GM19324 (cell line): ENCODE data around the gene HSD11B2.

Source experiments
- ATAC-seq: cut with Tn5 transposase; IDR thresholded peaks from one replicate; pipeline ENCODE4 v1.9.1; 2021; ENCODE audit warnings: mild to moderate bottlenecking, moderate library complexity; ENCODE audit not compliant: unreplicated experiment, low FRiP score

HSD11B2 gene

DNA sequence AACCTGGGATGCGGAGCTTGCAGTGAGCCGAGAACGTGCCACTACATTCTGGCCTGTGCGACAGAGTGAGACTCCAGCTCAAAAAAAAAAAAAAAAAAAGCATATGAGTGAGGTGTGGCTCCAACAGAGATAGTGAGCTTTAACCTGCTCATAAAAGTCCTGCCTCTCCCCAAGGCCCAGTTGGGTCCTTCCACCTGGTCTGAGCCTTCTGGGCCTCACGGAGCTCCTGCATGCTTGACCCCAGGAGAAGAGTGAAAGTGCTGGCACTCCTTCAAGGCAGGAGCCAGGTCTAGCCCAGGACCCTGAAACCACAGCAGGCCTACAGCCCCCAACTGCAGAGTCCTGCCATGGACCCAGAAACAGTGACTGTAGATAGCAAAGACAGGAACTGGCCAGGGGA is 17.7 kb downstream of the HSD11B2 start:
- ATAC-seq: no peak

DNA sequence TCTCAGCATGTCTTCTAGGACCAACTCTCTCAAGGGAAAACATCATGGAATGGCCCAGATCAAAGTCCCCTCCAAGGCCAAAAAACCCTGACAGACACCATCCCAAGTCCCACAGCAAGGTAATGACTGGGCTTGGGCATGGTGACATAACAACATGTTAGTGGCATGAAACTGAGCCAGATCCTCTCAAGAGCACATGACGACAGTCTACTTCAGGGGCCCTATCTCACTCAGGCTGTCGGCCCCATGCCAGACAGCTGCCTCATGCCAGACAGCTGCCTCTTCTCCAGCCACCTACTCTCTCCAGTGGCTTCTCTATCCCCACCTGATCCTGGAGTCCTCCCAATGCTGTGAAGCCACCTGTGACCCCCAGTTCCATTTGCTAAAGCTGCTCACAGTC is 18.4 kb downstream of the HSD11B2 start:
- ATAC-seq: no peak

DNA sequence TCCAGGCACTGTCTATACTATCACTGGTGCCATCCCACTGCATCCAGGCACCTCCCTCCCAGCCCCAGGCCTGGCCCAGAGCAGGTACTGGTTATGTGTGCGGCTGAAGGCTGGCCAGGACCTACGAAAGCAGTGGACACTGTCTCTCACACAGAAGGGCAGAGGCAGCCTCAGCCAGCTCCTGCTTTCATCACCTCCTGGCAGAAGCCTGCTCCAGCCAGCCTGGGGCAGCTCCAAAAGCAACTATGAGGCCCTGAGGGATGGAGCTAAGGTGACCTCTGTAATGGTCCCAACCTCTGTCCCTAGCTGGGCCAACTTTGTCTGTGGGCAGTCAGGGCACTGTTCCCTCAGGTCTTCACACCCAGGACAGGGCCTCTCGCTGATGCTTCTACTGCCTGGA is 18.8 kb downstream of the HSD11B2 start:
- no peak for ATAC-seq

DNA sequence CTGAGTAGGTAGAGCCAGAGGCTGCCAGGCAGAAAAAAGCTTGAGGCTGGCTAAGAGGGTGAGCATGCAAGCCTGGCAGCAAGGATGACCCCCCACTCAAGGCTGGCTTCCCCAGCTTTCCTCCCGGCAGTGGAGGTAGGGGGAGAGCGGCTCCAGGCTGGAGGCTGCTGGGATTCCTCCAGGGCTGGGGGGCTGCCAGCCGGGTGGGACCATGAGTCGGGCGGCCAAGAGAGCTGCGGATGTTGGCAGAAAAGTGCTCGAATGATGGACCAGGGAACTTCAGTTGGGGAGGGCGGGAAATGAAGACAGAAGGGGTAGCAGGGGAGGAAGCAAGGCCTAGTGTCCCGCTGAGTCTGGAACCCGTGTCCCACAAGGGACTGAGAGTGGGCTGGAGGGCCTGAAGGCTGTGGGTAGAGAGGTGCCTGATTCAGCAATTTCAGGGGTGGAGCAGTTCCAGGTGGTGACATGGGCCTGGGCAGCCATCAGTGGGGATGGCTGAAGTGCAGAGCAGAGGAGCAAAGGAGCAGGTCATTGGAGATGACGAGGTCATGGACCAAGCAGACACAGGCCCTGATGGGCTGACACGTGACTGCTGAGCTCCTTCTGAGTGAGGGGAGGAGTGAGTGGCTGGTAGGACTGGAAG is 20.3 kb downstream of the HSD11B2 start:
- ATAC-seq: no peak

GRCh38 chr16:67451704-67452435 is 20.9 kb downstream of the HSD11B2 start:
- ATAC-seq: no peak

DNA sequence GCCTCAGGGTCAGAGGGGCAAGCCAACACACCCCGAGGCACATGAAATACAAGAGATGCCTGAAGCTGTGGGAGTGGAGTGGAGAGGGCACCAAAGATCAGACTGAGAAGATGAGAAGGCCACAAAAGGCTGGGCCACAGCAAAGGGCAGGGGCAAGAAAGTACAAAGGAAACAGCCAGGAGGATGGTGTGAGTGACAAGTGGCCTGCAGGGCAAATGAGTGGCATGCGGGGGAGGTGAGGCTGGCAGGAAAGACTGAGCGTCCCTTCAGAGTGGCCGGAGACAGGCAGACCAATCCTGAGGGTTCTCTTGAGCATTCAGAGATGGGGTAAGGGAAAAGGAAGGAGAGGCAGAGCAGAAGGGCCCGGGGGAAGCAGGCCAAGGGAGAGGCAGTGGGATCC is 23.2 kb downstream of the HSD11B2 start:
- ATAC-seq: no peak

GRCh38 chr16:67454852-67455251 is 23.9 kb downstream of the HSD11B2 start:
- ATAC-seq: no peak

- no peak for ATAC-seq
Observed at GRCh38 chr16:67456391-67457081, 25.6 kb downstream of the HSD11B2 start.

DNA sequence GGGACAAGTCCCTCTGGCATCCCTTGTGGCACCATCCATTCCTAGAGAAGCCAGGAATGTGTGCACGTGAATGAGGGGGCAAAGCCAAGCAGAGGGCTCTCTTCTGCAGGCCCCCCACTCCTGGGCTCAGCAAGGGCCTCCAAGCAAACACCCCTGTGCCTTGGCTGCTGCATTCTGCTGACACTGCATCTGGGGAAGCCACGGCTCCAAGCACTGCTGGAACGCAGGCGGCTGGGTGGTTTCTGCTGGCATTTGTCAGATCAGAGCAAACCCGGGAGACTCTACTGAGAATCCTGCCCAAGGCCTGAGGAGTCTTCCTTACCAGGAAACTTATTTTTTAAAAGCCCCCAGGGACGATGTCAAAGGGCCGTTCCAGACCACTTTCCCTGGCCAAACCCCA is 26.7 kb downstream of the HSD11B2 start:
- no peak for ATAC-seq

GRCh38 chr16:67458121-67458641 is 27.3 kb downstream of the HSD11B2 start:
- no peak for ATAC-seq

GRCh38 chr16:67459066-67459860 is 28.3 kb downstream of the HSD11B2 start:
- no peak for ATAC-seq

- ATAC-seq: no peak
Observed at GRCh38 chr16:67459861-67460150, 28.9 kb downstream of the HSD11B2 start.

- no peak for ATAC-seq
Observed at GRCh38 chr16:67460168-67460567, 29.2 kb downstream of the HSD11B2 start.

DNA sequence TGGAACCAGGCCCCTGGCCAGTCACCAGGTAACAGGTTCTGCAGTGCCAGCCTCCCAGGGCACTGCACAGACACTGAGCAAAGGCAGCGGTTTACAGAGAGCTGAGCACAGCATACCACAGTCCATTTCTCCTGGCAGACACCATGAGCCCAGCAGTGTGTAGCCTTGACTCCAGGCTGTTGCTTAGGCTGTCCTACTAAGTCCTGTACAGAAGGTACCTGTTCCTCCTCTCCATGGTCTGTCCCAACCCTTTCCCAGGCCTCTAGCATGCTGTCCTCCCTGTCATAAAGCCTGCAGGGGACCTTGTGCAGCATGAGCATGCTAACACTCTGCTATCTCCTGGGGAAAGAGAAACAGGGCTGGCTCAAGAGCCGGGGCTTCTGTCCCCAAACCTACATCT is 30.0 kb downstream of the HSD11B2 start:
- no peak for ATAC-seq

DNA sequence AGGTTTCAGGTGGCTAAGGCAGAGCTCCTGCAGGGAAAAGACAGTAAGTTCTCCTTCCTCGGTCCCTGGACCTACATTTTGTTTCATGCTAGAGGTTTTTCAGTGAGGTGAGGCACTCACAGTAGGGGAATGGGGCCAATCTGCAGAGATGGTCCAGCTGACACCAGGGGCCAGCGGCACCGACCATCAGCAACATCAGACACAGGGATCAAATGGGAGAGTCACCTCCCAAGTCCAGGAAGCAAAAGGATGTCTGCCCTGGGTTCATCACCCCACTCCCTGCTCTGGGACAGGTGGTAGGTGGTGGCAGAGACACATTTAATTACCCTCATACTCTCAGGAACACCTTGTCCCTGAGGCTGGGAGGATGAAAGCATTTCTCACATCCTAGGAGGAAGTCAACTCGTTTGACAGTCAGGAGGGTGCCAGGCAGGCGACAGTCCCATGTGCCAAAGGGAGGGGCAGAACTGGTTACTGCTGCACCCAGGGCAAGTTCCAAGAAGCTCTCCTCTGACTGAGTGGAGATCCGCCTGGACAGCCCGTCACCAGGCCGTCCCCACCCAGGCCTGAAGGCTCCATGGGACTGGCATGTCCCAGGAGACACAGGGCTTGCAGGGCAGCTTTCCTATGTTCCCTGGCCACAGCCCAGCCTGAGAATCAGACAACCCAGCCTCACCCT is 30.8 kb downstream of the HSD11B2 start:
- no peak for ATAC-seq

GRCh38 chr16:67462279-67462655 is 31.3 kb downstream of the HSD11B2 start:
- no peak for ATAC-seq

GRCh38 chr16:67463059-67463458 is 32.1 kb downstream of the HSD11B2 start:
- ATAC-seq: no peak

DNA sequence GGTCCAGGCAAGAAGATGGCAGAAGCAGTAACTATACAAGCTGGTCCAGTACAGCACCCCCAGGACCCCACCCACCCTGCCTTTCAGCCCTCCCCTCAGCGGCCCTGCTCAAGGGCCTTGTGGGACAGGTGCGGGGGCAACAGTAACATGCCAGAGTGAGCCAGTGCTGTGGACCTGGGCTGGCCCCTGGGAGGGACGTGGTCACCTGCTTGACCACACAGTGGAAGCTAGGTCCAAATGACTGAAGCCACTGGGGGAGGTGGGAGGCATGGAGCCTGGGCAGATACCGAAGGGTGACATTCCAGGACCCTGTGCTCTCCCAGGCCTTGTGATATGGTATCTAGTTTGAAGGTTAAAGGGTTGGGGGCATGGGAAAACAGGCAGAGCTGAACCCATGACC is 32.8 kb downstream of the HSD11B2 start:
- no peak for ATAC-seq

DNA sequence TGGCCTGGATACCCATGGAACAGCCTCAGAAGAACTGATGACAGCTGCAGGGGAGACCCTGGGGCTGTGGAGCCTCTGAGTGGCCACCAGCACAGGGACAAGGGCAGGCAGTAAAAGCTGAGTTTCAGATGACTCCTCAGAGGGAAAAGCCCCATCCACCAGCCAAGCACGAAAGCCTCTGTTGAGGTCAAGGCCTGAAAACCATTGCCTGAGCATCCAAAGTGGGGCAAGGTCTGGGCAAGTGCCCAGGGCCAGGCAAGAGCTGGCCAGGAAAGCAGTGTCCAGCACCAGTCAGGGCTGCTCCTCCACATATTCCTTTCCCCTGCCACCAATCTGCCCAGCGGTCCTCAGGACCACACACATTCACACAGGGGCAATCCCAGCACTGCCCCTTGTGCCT is 33.6 kb downstream of the HSD11B2 start:
- no peak for ATAC-seq

DNA sequence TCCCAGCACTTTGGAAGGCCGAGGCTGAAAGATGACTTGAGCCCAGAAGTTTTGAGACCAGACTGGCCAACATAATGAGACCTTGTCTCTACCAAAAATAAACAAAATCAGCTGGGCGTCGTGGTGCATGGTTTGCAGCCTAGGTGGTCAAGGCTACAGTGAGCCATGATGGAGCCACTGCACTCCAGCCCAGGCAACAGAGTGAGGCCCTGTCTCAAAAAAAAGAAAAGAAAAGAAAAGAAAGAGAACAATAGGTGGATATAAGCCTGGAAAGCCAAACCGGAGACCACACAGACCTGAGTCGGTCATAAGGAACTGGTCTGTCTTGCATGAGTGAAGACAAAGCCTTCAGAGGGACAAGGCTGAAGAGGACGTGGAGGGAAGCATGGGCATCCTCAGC is 35.7 kb downstream of the HSD11B2 start:
- no peak for ATAC-seq
